Neural progenitor cell (in vitro differentiated cells): ENCODE results near the gene ATP1A2. TPM values are rescaled to one million over a fixed set of nuclear protein-coding genes. Genes with fewer than 3 reads are reported as not detected.
A peak's percentile ranks its signal among the peaks of the same experiment; 100 is the strongest.

ENCODE experiments used
- DNase-seq: peaks from one replicate; pipeline ENCODE4 v3.0.0-alpha.2; 2016; ENCODE audit warnings: low spot score
- H2AFZ ChIP-seq: fragments of 200-600 bp; sonication (generic); replicated peaks from 2 replicates; pipeline ENCODE4 v1.6.1; 2016; ENCODE audit warnings: antibody characterized with exemption
- H3F3A ChIP-seq: fragments of 200-600 bp; sonication (generic); 2 replicates; pipeline ENCODE4 v1.6.1; 2016; ENCODE audit warnings: antibody characterized with exemption, low read depth
- H3K27ac ChIP-seq: fragments of 200-600 bp; sonication (generic); 2 replicates; pipeline ENCODE4 v1.5.1; 2016; ENCODE audit warnings: mild to moderate bottlenecking
- H3K27me3 ChIP-seq: fragments of 200-600 bp; sonication (generic); 2 replicates; pipeline ENCODE4 v1.6.1; 2016; ENCODE audit warnings: mild to moderate bottlenecking, moderate library complexity
- H3K36me3 ChIP-seq: fragments of 200-600 bp; sonication (generic); 2 replicates; pipeline ENCODE4 v1.5.1; 2016
- H3K4me1 ChIP-seq: fragments of 200-600 bp; sonication (generic); 2 replicates; pipeline ENCODE4 v1.6.1; 2016; ENCODE audit warnings: mixed run types
- H3K4me2 ChIP-seq: fragments of 200-600 bp; sonication (generic); 2 replicates; pipeline ENCODE4 v1.6.1; 2016
- H3K4me3 ChIP-seq: fragments of 200-600 bp; sonication (generic); 2 replicates; pipeline ENCODE4 v1.5.1; 2016
- H3K79me2 ChIP-seq: fragments of 200-600 bp; sonication (generic); 2 replicates; pipeline ENCODE4 v1.6.1; 2016; ENCODE audit warnings: low read depth
- H3K9ac ChIP-seq: fragments of 200-600 bp; sonication (generic); 2 replicates; pipeline ENCODE4 v1.6.1; 2016
- H3K9me3 ChIP-seq: fragments of 200-600 bp; sonication (generic); 2 replicates; pipeline ENCODE4 v1.5.1; 2016; ENCODE audit warnings: low read depth
- H4K20me1 ChIP-seq: fragments of 200-600 bp; sonication (generic); 2 replicates; pipeline ENCODE4 v1.6.1; 2016; ENCODE audit warnings: low read depth
- H3K27ac Mint-ChIP-seq: 3 replicates; pipeline ENCODE4 v1.8.0; 2021; ENCODE audit warnings: mixed read lengths
- H3K27me3 Mint-ChIP-seq: 2 replicates; pipeline ENCODE4 v1.8.0; 2022; ENCODE audit warnings: low read depth, mild to moderate bottlenecking, inconsistent platforms, moderate library complexity, mixed read lengths; ENCODE audit not compliant: insufficient read depth
- H3K36me3 Mint-ChIP-seq: 3 replicates; pipeline ENCODE4 v1.8.0; 2021; ENCODE audit warnings: mixed read lengths
- H3K4me1 Mint-ChIP-seq: 3 replicates; pipeline ENCODE4 v1.8.0; 2021; ENCODE audit warnings: mixed read lengths
- H3K4me3 Mint-ChIP-seq: 3 replicates; pipeline ENCODE4 v1.8.0; 2021; ENCODE audit warnings: mild to moderate bottlenecking, moderate library complexity, mixed read lengths
- H3K9me3 Mint-ChIP-seq: 3 replicates; pipeline ENCODE4 v1.8.0; 2020; ENCODE audit warnings: mixed read lengths
- CTCF ChIP-seq: fragments of 200-600 bp; sonication (generic); IDR thresholded peaks from 2 replicates; pipeline ENCODE4 v1.5.1; 2017; ENCODE audit warnings: antibody characterized with exemption, mild to moderate bottlenecking
- EZH2 ChIP-seq: fragments of 200-600 bp; sonication (generic); IDR thresholded peaks from 2 replicates; pipeline ENCODE4 v1.6.1; 2017; ENCODE audit warnings: antibody characterized with exemption, mild to moderate bottlenecking, moderate library complexity
- EZH2phosphoT487 ChIP-seq: fragments of 200-600 bp; sonication (generic); IDR thresholded peaks from 2 replicates; pipeline ENCODE4 v1.6.1; 2017; ENCODE audit warnings: antibody characterized with exemption
- total RNA-seq: library from RNA; depleted of rRNA; stranded (reverse); fragments of >200 nt; gene quantifications from 2 replicates; pipeline ENCODE4 v1.2.3, GENCODE V29; 2015; ENCODE audit warnings: low replicate concordance

The ATP1A2 gene
- total RNA-seq, 1 donor from 2014 or later = 88.6 TPM

DNA sequence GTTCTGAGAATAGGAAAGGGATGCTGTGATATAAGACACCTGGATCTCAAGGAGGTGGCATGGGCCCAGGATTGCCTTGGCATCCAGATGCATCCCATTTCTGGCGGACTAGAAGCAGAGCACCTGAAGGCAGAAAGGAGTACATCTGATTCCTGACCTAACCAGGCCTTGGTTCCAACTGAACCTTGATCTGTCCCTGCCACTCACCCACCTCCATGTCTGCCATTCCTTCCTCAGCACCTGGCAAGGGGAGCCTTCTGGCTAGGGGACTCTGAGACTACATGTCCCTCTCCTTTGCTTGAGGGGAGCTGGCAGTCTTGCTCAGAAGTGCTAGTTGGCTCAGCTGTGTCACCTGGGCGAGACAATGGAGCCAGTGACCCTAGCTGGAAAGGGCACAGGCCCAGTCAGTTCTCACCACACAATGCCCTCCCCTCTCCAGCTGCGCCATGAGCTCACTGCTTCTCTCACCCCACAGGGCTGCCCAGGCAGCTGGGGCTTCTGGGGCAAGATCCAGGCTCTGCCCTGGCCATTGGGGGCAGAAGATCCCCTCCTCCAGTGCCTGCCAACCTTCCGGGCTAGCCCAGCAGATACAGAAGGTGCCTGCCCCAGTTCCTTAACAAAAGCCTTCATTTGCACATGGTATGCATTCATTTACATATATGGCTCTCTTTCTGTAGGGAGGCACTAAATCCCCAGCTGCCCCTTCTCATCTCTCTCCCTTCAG, 20.0 kb upstream of the ATP1A2 start:
- TF ChIP-seq EZH2 = no peak
- Histone ChIP-seq H3K27me3 (peaks cover 18% of the 10 kb centered on the region), H3K4me1 (peaks cover 24% of the 10 kb centered on the region), H3K9me3 (no peaks in the 10 kb centered on the region), H3K79me2 (peaks cover 14% of the 10 kb centered on the region), H3F3A (peaks cover 18% of the 10 kb centered on the region), H3K9ac (no peak overlapping the region), H3K4me3 (no peak overlapping the region), H3K27ac (no peak overlapping the region), H2AFZ (no peak overlapping the region), H4K20me1 (peaks cover 12% of the 10 kb centered on the region), H3K4me2 (peak overlapping the region; percentile 16), H3K36me3 (no peaks in the 10 kb centered on the region)
- H3K9me3 Mint-ChIP-seq = no peaks in the 10 kb centered on the region
- peak overlapping the region; percentile 86 for H3K4me3 Mint-ChIP-seq
- H3K27me3 Mint-ChIP-seq = peaks cover 8% of the 10 kb centered on the region
- H3K27ac Mint-ChIP-seq = no peak overlapping the region
- H3K36me3 Mint-ChIP-seq = no peaks in the 10 kb centered on the region
- peak; percentile 63 for DNase-seq
- peaks cover 30% of the 10 kb centered on the region for H3K4me1 Mint-ChIP-seq

- Histone ChIP-seq H3K9me3 (no peaks in the 10 kb centered on the region), H2AFZ (no peak overlapping the region), H3K4me1 (peaks cover 24% of the 10 kb centered on the region), H3K79me2 (peaks cover 14% of the 10 kb centered on the region), H3K27me3 (peaks cover 18% of the 10 kb centered on the region), H3F3A (peaks cover 21% of the 10 kb centered on the region), H3K4me3 (no peak overlapping the region), H3K27ac (no peak overlapping the region), H3K36me3 (no peaks in the 10 kb centered on the region), H4K20me1 (peaks cover 12% of the 10 kb centered on the region), H3K9ac (no peak overlapping the region), H3K4me2 (peak overlapping the region; percentile 93)
- Mint-ChIP-seq H3K9me3 (no peaks in the 10 kb centered on the region), H3K27ac (no peak overlapping the region), H3K4me1 (peaks cover 38% of the 10 kb centered on the region), H3K36me3 (no peaks in the 10 kb centered on the region), H3K4me3 (peak overlapping the region; percentile 86), H3K27me3 (peaks cover 8% of the 10 kb centered on the region)
- no peak for TF ChIP-seq CTCF
- DNase-seq = no peak
Measured at GRCh38 chr1:160096274-160097116, 19.1 kb upstream of the ATP1A2 start.

- no peaks in the 10 kb centered on the region for H3K9me3 ChIP-seq
- H3K27ac ChIP-seq = no peak overlapping the region
- TF ChIP-seq EZH2phosphoT487 (no peak), CTCF (no peak), EZH2 (no peak)
- H3K9me3 Mint-ChIP-seq = no peaks in the 10 kb centered on the region
- H4K20me1 ChIP-seq = peaks cover 12% of the 10 kb centered on the region
- H3K36me3 ChIP-seq = no peaks in the 10 kb centered on the region
- peaks cover 8% of the 10 kb centered on the region for H3K27me3 Mint-ChIP-seq
- no peaks in the 10 kb centered on the region for H3K36me3 Mint-ChIP-seq
- H3K4me2 ChIP-seq = peak overlapping the region; percentile 93
- H3K9ac ChIP-seq = peak overlapping the region; percentile 47
- H3K27me3 ChIP-seq = peaks cover 18% of the 10 kb centered on the region
- peaks cover 24% of the 10 kb centered on the region for H3K4me1 ChIP-seq
- peak overlapping the region; percentile 95 for H3K4me3 ChIP-seq
- peaks cover 27% of the 10 kb centered on the region for H3F3A ChIP-seq
- peaks cover 47% of the 10 kb centered on the region for H3K4me1 Mint-ChIP-seq
- H3K79me2 ChIP-seq = peaks cover 14% of the 10 kb centered on the region
- peak overlapping the region; percentile 23 for H3K27ac Mint-ChIP-seq
- peak overlapping the region; percentile 86 for H3K4me3 Mint-ChIP-seq
- H2AFZ ChIP-seq = no peak overlapping the region
- no peak for DNase-seq
Measured at GRCh38 chr1:160097151-160097910, 18.2 kb upstream of the ATP1A2 start.
